ENCODE measurements around the gene AATK.

The AATK gene

DNA sequence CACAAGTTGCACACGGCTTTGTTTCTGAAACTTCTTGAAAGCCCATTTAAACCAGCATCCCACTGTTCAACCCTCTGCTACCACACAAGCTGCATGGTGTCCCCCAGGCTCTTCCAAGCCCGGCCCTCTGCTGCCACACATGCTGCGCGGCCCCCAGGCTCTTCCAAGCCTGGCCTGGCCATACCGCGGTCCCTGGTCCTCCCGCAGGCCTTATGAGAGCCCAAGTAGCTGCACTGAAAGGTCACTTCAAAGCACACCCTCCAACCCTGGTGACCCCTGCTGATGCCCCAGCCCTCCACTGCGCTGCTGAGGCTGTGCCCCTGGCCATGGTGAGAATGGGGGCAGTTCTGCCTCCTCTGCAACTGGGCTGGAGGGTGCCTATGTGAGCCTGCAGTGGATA is 26.6 kb downstream of the AATK start:
- no peak for DNase-seq

DNA sequence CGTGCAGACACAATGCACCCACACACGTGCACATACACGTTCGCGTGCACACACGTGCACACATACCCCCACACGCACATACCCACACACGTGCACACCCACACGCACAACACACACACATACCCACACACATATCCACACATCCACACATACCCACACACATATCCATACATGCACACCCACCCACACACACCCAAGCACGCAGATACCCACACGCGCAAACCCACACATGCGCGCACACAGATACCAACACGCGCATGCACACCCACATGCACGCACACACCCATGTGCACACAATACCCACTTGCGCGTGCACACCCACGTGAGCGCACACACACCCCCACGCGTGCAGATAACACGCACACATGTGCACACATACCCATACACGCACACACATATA is 27.5 kb downstream of the AATK start:
- no peak for DNase-seq

DNA sequence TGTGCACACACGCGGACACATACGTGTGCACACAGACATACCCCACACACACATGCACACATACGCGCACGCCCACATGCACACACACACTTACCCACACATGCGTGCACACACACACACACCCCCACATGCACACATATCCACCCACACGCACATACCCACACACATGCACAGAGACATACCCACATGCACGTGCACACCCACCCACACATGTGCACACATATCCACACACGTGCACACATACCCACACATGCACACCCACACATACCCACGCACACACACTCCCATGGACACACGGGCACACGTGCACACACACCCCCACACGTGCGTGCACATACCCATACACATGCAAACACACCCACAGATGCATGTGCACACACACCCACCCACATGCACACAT is 27.9 kb downstream of the AATK start:
- no peak for DNase-seq

DNA sequence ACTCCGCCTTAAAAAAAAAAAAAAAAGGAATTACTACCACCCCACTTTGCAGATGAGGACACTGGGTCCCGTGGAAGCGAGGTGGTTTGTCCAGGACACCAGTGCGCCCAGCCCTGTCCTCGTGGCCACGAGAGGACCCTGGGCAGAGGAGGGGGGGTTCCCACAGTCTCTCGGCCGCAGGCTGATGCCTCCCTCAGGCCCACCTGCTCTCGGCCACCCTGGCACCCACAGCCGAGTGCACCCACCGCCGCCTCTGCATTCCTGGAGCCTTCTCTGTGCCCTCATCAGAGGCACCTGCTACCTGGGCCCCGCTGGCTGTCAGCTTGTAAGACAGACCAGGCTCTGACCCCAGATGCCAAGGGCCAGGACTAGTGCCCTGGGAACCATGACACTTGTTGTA is 28.8 kb downstream of the AATK start:
- DNase-seq, result no peak

DNA sequence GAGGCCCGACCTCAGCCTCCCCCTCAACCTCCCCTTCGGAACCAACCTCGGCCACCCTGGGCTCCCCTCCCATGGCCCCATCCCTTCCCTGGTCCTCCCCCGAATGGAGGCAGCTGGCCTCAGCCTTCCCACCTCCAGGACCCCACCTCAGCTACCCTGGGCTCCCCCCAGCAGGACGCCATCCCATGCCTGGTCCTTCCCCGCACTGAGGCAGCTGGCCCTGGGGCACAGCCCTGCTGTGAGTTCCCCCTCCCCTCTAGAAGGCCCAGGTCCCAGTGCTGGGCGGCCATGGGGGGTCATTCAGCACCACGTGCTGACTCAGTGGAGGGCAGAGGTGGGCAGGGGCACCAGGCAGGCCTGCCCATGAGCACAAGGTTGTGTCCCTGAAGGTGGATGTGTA is 29.7 kb downstream of the AATK start:
- DNase-seq, result no peak

DNA sequence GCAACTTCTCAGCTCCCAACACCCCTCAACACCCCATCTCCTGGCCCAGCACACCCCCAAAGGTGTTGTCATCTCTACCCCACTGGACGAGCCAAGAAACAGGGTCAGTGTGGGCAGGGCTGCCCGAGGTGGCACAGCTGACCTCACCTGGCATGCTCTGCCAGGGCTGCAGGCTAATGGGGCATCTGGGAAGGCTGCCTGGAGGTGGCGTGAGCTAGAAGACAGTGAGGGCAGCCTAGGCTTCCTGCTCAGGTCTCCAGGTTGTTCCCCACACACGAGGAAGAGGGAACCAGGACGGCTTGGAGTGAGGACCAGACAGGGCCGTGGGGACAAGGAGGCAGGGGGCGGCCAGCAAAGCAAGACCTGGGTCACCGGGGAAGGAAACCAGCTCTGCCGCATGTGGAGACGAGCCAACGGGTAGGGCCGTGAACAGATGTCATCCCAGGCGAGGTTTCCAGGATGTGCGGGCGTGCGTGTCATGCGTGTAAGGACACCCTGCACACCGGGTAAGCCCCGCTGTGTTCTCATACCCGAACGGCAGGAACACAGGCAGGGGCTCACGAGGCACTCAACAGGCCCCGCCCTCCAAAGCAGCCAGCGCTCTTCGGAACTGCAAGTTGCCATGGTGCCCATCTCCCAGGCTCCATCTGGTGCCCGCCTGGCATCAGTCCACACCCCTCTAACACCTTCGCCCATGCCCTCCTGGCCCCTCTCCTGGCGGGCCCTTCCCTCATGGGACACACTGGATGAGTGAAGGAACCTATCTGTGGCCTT is 30.3 kb downstream of the AATK start:
- no peak for DNase-seq

DNA sequence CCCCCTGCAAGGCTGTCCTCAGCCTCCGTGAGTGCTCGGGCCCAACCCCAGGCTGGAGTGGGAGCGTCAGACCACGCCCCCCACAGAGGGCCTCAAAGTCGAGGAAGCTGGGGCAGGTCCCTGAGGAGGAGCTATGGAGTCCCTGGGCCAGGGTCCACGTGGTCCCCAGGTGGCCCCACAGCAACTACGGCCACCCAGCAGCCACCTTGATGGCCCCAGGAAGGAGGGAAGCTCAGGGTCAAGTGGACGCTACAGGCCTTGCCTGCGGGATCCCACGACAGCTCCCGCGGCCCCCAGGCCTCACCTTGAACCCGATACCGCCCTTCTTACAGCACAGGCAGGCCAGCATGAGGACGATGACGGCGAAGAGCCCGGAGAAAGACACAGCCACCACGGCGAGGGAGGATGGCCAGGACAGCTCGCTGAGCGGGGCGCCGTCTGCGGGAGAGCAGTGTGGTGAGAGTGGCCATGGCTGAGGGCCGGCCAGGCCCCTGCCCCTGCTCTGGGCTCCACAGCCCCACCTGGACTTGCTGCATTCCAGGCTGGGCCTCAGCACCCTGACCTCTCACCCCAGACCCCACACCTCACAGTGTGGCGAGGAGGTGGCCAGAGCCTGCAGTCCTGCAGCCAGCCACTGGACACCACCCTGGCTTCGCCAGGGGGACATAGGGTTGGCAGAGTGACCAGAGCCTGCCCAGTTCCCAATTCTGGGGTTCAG is 31.8 kb downstream of the AATK start:
- DNase-seq, result no peak

DNA sequence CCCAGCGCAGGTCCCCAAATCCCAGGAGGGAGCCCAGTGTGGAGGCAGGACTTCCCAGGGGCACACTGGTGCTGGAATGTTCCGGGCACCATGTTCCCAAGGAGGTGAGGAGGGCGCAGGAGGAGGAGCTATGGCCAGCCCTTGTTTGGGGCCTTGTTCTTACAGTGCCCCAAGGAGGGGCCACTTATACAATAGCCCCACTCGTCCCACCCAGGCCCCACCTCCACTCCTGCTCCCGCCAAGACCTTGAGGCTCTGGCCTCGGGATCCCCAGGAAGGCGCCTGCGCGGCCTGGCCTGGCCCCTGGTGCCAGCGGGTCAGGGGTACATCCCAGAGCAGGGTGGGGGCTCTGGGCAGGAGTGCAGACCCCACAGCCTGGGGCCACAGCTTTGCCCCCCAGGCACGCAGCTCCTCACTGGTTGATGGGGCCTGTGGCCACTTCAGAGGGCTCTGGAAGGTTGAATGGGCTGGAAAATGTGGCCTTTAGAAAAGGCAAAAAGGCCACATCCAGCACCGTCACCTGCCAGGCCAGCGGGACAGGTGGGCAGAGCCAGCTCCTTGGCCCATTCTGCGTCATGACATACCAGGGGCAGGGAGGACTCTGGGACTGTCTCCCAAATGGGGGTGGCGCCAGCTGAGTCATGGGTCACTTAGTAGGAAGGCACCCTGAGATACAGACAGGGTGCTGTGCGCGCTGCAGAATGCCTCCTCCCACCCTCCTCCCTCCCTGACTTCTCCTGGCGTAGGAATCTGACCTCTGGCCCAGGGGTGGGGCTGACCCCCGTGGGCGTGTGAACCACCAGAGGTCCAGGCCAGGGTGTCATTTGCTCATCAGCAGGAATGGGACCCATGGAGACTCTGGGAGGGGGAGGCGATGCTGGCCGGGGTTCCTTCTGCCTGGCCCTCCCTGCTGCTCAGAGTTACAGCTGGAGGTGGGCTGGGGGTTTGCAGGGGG is 33.0 kb downstream of the AATK start:
- DNase-seq, result no peak

DNA sequence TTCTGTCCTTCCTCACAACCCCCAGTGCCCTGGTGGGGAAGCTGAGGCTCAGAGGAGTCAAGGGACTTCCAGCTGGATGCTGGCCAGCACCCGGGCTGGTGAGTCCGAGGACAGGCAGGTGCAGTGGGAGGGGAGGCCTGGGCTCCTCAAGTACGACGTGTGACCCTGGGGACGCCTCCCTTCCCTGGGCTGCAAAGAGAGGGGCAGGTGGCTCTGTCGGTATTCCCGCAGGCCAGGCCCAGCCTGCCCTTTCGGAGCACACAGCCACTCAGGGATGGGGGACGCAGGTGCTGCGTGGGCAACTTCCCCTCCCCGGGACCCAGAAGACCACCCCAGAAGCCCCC is 33.9 kb downstream of the AATK start:
- no peak for DNase-seq

DNA sequence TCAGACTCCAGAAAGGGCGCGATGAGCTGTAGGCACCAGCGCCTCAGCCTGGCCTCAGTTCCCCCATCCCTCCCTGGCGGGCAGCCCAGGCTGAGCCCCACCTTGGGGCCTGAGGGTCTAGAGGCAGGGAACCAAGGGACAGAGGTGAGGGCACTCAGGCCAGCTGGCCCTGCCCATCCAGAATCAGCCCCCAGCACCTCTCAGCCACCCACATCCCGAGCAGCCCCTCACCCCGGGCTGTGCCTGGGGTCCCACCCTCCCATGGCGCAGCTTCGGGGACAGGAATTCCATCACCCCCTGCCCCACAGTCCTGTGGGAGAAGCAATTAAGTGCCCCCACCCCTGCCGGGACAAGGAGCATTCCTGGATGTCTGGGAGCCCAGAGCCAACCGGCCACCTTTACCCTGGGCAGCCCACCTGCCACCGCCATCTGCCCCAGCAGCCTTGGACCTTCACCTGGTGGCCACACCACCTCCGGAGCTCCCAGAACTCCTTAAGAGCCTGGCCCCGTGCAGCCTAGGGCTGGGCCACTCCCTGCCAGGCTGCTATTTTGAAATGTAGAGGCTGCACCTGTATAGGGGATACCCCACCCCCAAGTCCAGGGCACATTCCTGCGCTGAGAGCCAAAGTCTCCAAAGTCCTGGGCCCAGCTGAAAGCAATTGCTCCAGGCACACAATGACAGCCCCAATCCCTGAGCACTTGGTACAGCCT is 34.4 kb downstream of the AATK start:
- no peak for DNase-seq

DNA sequence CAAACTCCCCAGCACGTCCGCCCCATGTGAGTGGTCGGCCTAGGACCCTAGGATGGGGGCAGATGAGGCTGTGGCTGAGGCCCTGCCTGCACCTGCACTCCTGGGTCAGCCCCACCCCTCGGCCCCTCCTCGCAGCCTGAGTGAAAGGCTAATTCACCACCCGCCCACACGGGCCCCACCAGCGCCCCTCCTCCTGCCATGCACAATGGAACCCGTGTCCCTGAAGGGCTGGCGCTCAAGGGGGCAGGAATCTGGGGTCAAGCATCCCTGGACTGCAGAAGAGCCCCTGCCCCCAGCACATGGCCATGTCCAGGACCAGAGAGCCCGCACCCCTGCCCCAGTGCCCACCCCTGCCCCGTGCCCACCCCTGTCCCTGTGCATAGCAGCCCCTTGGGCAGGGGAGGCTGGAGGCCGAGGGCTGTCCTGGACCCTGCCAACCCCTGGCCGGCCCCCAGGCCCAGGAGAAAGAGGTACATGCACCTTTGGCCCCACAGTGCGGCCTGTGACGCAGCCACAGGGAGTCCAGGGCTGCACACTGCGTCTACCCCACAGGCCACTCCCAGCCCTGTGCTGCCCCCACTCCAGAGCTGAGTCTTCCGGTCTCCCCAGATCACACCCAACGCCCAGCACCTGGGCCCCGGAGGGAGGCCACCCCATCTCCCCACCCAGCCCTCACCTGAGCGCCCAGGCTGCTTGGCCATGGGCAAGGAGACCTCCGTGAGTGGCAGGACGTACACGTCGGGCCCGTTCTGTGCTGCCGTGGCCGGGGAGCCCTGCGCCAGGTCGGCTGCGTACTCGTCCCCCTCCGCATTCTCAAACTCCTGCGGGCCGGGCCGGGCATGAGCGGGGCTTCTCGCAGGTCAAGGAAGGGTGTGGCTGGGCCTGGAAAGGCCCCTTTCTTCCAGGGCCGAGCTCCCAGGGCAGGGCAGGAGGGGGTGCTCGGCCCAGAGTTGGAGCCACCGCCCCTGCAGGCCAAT is 35.3 kb downstream of the AATK start:
- no peak for DNase-seq

DNA sequence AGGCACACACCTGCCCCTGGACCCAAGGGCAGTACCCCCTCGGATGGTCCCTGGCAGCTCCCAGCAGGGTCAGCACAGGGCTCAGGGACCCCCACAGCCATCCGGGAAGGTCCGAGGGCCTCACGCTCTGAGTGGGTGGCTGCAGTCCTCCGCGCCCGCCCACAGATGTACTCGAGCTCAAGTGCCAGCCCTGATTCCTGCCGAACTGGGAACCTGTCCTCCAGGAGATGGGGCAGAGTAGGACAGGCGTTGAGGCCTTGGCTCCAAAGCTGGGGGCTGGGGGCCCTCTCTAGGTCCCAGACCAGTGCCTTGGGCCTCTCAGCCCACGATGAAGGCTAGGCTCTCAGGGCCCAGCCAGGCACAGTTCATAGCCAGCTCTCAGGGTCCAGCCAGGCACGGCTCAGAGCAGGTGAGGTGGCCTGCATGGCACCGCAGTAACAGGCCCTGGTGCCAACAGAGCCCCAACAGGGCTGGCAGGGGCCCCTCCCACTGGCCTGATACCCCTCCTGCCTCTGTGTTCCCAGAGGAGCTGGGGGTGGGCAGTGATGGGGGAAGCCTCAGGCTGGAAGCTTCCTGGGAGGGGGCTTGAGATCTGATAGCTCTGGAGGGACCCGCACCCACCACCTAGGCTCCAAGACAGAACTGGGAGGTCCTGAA is 36.2 kb downstream of the AATK start:
- DNase-seq, result no peak

DNA sequence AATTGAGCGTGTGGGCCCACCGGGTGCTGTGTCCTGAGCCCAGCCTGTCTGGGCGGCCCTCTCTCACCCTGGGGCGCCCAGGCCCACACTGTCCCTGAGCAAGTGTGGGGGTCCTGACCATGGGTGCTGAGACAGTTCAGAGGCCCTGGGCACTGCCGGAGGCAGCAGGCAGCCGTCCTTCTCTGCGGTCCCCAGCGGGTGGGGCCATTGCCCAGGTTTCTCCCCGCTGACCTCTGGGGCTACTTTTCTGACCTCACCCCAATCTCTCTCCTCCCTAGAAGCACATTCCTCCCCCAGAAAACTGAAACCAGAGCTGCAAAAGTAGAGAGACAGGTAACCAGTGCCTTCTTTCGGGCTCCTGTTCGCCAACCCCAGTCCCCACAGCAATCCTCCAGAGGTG is 36.7 kb downstream of the AATK start:
- no peak for DNase-seq

DNA sequence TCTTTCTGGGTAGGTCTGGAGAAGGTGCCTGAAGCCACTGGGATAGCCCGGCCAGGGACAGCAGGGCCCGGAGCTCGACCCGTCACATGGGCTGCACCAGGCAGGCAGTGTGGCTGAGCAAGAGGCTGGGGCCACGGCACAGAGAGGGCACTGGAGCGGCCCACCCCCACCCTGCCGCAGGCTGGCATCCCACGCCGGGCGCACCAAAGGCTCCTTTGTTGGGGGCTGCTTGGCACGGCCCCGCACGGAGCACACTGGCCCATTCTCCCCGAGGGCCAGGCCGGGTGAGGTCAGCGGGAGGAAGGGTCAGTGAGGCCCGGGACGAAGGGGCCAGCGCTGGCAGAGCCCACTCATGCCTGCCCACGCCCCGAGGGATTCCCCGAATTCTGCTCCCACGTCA is 37.2 kb downstream of the AATK start:
- no peak for DNase-seq

DNA sequence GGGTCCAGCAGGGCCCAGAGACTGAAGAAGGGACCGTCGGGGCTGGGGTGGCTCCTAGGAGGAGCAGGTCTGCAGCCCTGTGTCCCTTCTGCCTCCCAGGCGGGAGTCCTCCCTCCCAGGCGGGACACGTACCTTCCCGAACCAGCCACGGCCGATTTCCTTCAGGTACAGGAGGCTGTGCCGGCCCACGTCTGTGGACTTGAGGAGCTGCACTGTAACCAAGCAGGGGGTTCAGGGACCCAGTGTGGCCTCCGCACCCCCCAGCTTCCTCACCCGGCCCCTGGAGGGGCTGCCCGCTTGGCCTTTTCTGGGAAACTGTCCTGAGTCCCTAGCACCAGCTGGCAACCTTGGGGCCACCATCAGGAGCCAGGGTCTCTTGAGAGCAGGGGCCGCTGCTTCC is 37.7 kb downstream of the AATK start:
- DNase-seq, result no peak

DNA sequence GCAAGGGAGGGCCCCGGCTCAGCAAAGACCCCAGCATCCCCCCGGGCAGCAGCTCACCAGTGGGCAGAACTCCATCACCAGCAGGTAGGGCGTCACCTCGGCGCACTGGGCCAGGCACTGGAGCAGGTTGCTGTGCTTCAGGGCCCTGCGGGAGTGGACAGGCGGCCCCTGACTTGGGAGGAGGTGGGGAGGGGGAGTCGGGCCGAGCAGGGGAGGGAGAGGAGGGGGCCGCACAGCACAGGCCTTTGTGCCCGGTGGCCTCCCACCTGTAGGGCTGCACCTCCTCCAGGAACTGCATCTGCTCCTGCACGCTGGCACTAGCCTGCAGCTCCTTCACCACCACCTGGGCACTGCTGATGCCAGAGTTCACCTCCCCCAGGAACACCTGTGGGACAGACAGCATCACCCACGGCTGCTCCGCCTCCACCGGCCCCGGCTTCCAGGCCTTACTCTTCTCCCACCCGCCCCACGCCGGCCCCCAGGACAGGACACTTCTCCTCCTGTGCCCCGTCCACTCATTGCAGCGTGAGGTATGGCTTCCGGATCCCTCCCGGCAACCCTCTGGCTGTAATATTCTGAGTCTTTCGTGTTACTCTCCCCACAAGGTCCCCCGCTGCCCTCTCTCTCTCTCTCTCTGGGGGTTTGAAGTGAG is 38.4 kb downstream of the AATK start:
- DNase-seq, result no peak

DNA sequence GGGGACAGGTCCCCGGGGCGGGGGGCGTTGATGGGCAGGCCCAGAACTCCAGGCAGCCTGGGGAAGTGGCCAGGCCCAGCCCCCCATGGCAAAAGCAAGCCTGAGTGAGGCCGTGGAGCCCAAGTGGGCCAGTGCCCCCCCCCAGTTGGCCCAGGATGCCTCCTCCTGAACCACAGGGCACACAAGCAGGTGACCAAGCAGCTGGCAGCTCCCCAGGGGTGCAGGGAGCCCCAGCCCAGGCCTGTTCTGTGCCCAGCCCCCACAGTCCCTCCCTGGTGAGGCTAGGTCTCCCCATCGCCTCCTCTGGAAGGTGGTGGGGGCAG is 38.9 kb downstream of the AATK start:
- no peak for DNase-seq

DNA sequence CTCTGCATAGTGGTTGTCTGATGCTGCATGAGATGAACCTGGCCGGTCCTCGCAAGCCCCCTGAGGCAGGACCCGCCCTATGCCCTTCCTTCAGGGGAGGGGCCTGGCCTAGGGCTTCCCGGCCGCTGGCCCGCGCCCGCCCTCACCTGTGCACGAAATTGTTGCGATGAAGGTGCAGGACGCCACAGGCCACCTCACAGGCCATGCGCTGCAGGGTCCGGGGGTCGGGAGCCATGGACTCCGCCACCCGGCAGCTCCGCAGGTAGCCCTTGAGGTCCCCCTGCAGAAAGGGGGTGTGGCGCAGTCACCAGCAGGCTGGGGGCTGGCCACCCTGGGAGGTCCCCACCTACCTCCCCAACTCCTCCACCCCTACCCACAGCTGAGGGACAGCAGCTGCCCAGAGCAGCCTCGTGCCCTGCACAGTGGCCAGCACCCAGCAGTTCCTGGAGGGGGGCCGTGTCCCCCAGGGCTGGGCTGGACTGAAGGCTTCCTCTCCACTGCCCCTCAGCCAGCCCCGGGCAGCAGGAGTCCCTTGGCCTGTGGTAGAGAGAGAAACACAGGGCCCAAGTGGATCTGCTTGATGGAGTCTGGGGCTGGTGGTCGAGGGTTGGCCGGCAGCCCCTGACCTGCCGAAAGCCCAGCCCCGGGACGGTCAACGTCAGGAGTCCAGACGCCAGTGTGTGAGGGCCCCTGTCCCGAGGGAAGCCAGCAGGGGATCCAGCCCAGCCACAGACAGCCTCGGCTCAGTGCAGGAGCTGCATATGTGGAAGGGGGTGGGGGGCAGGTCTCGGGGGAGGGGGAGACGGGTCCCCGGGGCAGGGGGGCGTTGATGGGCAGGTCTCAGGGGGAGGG is 39.5 kb downstream of the AATK start:
- DNase-seq, result no peak

DNA sequence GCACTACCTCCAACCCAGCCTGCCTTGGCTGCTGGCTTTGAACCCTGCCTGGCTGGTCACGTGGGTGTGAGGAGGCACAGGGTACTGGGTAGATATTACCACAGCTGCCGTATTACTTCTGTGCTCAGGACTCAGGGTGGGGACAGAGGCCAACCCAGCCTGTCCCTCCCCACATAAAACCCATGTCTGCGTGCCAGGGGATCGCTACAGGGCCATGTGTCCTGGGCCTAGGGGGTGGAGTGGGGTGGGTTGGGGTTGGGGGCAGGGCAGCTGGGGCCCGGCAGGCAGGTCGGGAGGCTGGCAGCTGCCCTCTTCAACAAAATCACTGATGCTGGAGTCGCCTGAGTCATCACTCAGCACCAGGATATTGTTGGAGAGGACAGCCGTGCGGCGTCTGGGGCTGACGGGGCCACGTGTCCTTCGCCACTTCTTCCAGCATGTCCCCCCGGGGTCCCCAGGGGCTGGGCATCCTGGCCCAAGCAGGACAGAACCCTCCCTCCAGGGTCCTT is 40.4 kb downstream of the AATK start:
- no peak for DNase-seq

DNA sequence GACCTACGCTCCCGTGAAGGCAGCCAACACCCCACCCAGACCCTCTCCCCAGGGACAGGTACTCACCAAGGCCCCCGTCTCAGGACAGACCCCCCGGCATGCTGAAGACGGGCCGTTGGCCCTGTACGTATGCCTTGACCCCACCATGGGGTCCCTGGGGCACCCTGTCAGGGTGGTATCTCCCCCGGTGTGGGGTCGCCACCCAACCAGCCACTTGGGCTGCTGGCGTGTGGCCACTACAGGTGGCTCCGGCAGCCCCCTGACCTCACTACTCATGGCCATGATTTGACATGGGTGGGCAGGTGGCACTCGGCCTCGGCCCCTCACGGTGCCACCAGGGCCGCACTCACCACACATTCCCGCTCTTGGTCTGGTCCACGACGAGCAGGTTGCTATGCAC is 41.6 kb downstream of the AATK start:
- no peak for DNase-seq

Data from CD4-positive, alpha-beta T cell treated with Interleukin-10 for 1 hour (primary cell).